A673 (cell line): Measurements from ENCODE around the gene FAM200C.

Experiments
- CTCF ChIP-seq: fragments of 300-800, 200-600 bp; sonication (generic); conservative IDR thresholded peaks from 2 replicates; pipeline ENCODE4 v1.5.1; 2017; ENCODE audit warnings: low read depth, mild to moderate bottlenecking, antibody characterized with exemption, low read length, moderate library complexity, mixed read lengths
- EZH2 ChIP-seq: fragments of 200-600 bp; sonication (generic); IDR thresholded peaks from 2 replicates; pipeline ENCODE4 v1.6.1; 2017; ENCODE audit warnings: borderline replicate concordance, low read depth, mild to moderate bottlenecking, mixed read lengths, antibody characterized with exemption, low read length; ENCODE audit not compliant: poor library complexity, severe bottlenecking

DNA sequence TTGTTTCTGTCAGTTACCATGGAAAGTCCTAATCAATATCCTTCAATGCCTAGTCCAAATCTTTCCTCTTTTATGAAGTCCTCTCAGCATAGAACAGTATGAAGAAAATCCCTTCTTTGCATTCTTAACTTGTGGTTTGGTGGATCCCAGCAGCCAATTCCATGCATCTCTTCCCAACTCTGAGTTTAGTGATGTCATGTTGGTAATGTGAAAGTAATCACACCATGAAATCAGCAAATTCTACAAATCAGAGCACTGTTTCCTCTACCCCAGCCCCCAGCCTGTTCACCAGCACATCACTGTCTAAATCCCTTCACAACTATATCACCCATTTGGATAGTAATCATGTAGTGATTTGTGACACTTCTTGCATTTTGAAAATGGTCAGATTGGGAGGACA is 24.7 kb downstream of the FAM200C start:
- TF ChIP-seq CTCF, result no peak
- no peak for TF ChIP-seq EZH2
